ENCODE data around the gene NEDD4L.

NEDD4L gene

DNA sequence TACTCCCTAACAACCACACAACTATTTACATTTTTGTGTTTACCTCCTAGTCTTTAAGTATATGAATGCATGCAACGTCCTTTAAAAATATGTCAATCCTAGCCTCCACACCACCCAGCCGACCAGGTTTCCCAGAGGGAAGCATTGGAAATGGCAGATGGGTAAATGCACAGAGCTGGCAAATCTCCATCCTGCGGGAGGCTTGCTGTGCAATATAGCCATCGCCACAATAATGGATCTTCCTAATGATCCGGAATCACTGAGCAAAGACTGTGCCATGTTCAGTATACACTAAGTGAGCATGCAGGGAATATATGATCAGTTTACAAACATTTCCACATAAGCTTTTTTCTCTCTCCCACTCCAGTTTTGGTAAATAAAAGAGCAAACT, 131.8 kb downstream of the NEDD4L start:
- no peak for DNase-seq (ENCODE audit: low read depth)
- TF ChIP-seq, protein P1, sequence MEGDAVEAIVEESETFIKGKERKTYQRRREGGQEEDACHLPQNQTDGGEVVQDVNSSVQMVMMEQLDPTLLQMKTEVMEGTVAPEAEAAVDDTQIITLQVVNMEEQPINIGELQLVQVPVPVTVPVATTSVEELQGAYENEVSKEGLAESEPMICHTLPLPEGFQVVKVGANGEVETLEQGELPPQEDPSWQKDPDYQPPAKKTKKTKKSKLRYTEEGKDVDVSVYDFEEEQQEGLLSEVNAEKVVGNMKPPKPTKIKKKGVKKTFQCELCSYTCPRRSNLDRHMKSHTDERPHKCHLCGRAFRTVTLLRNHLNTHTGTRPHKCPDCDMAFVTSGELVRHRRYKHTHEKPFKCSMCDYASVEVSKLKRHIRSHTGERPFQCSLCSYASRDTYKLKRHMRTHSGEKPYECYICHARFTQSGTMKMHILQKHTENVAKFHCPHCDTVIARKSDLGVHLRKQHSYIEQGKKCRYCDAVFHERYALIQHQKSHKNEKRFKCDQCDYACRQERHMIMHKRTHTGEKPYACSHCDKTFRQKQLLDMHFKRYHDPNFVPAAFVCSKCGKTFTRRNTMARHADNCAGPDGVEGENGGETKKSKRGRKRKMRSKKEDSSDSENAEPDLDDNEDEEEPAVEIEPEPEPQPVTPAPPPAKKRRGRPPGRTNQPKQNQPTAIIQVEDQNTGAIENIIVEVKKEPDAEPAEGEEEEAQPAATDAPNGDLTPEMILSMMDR (IDR thresholded peaks at IDR 0.05; ENCODE audit: control insufficient read depth, insufficient read depth, low read depth, low read length, missing control alignments) = no peak
- H3K4me3 ChIP-seq (ENCODE audit: control insufficient read depth, low read depth, low read length) = no peak overlapping the region

DNA sequence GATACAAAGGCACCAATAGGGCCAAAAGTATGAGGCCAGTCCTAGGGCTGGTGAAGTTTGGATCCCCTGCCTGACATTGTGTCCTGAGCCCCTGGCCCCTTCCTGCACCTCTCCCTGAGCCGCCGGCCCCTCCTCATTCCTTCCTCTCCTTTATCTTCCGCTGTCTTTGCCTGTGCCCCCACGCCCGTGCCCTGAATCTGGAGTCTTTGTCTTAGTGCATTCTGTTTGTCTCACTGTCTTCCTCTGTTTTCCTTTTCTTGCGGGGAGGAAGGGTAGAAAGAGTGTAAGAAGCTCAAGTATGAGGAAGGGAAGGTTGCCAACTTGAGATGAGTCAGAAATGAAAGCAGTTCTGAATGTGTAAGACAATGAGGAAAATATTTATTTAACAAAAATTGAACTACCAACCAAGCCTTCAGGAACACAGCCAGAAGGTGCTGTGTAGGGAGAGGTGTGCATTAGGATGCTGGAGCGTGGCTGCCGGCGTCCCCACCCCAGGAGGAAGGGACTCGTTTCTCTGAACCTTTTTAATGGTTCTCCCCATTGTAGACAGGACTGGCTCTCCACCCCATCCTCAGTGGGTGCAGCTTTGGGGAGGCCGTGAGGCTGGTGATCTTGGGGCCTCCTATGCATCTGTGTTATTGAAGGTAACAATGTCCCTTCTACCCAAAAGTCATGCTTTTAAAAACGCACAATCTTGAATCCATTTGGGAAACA, 133.1 kb downstream of the NEDD4L start:
- peak; percentile 75 for DNase-seq (ENCODE audit: low read depth)
- TF ChIP-seq, protein P1 (IDR thresholded peaks at IDR 0.05; ENCODE audit: control insufficient read depth, insufficient read depth, low read depth, low read length, missing control alignments) = no peak
- H3K4me3 ChIP-seq (ENCODE audit: control insufficient read depth, low read depth, low read length) = no peak overlapping the region

DNA sequence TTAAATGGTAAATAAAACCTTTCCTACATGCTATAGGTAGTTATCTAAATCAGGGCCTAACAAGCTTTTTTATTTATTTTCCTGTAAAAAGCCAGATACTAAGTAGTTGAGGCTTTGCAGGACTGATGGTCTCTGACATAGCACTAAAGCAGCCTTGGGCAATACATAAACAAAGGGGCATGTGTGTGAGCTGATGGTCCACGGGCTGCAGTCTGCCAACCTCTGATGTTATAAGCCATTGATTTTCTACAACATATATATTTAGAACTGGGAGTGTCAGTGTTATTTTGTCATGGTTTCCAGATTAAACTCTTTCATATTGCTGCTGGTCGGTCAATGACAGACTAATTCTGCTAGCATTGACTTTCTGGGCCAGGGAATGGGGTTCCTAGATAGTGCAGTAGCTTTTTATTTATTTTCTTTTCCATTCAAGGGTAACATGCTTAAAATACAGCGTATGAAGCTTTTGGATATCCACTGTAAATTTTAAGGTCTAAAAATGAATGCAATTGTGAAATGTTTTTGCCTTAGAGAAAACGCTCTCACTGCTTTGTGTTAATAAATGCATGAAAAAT, 134.0 kb downstream of the NEDD4L start:
- DNase-seq (ENCODE audit: low read depth) = no peak
- TF ChIP-seq, protein P1 (IDR thresholded peaks at IDR 0.05; ENCODE audit: control insufficient read depth, insufficient read depth, low read depth, low read length, missing control alignments) = no peak
- H3K4me3 ChIP-seq (ENCODE audit: control insufficient read depth, low read depth, low read length) = no peak overlapping the region

DNA sequence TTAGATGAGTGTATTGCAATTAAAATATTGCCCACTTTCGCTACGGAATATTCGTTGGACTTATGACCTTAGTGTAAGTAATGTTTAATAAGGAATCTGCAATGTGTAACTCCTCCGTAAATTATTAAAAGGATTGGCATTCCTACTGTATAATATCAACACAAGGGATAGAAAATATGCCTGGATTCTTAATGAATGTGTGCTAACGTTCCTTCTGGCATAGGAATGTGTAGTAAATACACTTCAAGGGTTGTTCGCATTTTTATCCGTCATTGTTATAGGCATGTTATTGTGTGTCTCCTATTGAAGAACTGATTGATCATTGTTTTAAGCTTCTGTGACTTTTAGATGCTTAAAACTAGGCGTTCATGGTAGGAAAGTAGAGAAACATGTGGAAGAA, 134.5 kb downstream of the NEDD4L start:
- TF ChIP-seq, protein P1 (IDR thresholded peaks at IDR 0.05; ENCODE audit: control insufficient read depth, insufficient read depth, low read depth, low read length, missing control alignments) = no peak
- no peak for DNase-seq (ENCODE audit: low read depth)
- no peak overlapping the region for H3K4me3 ChIP-seq (ENCODE audit: control insufficient read depth, low read depth, low read length)

DNA sequence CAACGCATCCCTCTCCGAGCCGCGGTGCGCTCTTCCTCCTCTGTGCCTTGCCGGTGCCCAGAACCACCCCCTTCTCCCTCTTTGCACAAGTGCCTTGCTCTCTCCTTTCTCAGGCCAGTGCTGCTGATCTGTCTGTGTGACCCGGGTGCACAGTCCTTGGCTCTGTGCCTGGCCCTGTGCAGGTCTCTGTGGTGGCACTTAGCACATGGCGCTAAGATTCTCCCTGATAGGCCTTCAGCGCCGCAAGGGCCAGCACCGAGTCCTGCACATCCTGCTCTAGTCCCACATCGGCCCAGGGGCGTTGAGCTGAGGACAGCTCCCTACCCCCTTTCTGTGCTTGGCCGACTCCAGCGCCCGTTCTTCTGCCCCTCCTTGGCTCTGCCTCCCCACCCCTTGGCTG, 136.1 kb downstream of the NEDD4L start:
- no peak for DNase-seq (ENCODE audit: low read depth)
- TF ChIP-seq, protein P1 (IDR thresholded peaks at IDR 0.05; ENCODE audit: control insufficient read depth, insufficient read depth, low read depth, low read length, missing control alignments) = no peak
- H3K4me3 ChIP-seq (ENCODE audit: control insufficient read depth, low read depth, low read length) = no peak overlapping the region

DNA sequence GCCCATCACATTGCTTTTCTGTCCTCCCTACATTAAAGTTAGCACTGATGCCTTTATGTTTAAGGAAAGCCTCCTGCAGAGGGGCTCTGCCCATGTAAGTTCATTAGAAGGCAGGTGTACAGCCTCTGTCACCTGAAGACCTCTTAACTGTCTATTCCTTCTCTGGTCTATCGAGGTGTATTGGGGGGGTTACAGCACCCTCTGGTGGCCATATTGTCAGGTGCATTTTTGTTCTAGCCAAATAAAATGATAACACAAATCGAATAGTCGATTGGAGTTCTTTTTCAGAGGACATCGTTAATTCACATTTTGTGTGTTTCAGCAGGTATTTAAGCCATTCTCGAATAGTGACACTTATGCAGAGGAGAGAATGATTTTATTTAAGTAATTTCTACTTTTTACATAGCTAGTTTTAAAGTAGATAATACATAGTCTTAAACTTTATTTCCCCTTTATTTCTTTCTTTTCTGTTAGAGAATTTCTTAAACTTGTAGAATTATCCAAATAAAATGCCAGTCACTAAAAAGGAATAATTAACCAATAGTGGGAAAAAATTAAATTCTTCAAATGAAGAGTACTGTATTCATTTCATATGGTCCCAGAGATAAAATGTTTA, 136.8 kb downstream of the NEDD4L start:
- TF ChIP-seq, protein P1 (IDR thresholded peaks at IDR 0.05; ENCODE audit: control insufficient read depth, insufficient read depth, low read depth, low read length, missing control alignments) = peak; percentile 88
- no peak for DNase-seq (ENCODE audit: low read depth)
- no peak overlapping the region for H3K4me3 ChIP-seq (ENCODE audit: control insufficient read depth, low read depth, low read length)

All from AG09309 (cell line).